ENCODE measurements around the gene MTMR10. TPM values are rescaled to one million over a fixed set of nuclear protein-coding genes. Genes with fewer than 3 reads are reported as not detected.

The MTMR10 gene
- total and polyA plus RNA-seq, 2 experiments from 2014 or later, result 4.3 to 11.3 TPM

Small RNA genes within 50 kb of the gene (small RNA-seq; reads per million reads assigned to genes)
- not detected for gene RNU6-466P (ENCODE audit: low replicate concordance)

Other genes with a start within 250 kb of the MTMR10 start
- gene FAN1, start 87.7 kb downstream of the MTMR10 start, total RNA-seq (2014; rRNA removed; shearing (Covaris generic)), result 25.7 and 29.2 TPM in 2 replicates
- gene FAN1, start 87.7 kb downstream of the MTMR10 start, polyA plus RNA-seq (2016; fragmentation: Nextera tagmentation; extraction: Ambion mirVana), result 9.1 and 9.7 TPM in 2 replicates
- not detected in 2 replicates for gene TRPM1, start 110.1 kb upstream of the MTMR10 start, total RNA-seq (2014; rRNA removed; shearing (Covaris generic))
- gene TRPM1, start 110.1 kb upstream of the MTMR10 start, polyA plus RNA-seq (2016; fragmentation: Nextera tagmentation; extraction: Ambion mirVana), result 0.17 and 0.19 TPM in 2 replicates